Tibial nerve (tissue), 4 donors: ENCODE data around the gene WASHC4. TPM values are rescaled to one million over a fixed set of nuclear protein-coding genes. Genes with fewer than 3 reads are reported as not detected.

Source experiments
- DNase-seq, 2 donors: peaks; one replicate each; pipeline ENCODE4 v3.0.0-alpha.2; 2019; ENCODE audit warnings: low spot score in 2 of 2
- H3K27ac ChIP-seq, 4 donors: fragments of 200-600 bp; sonication (generic) in 3 of 4; one replicate each; pipeline ENCODE4 v1.5.1; 2017 to 2019; ENCODE audit warnings: mild to moderate bottlenecking in 1 of 4
- H3K27me3 ChIP-seq, 2 donors: fragments of 200-600 bp; sonication (generic) in 1 of 2; one replicate each; pipeline versions ENCODE4 v1.5.1 to v1.6.0; 2017 to 2019
- H3K36me3 ChIP-seq, 3 donors: fragments of 200-600 bp; sonication (generic); one replicate each; pipeline ENCODE4 v1.5.1; 2018 to 2019
- H3K4me1 ChIP-seq, 4 donors: fragments of 200-600 bp; sonication (generic) in 3 of 4; one replicate each; pipeline ENCODE4 v1.5.1; 2017 to 2019
- H3K4me3 ChIP-seq, 4 donors: fragments of 200-600 bp; sonication (generic) in 3 of 4; one replicate each; pipeline ENCODE4 v1.5.1; 2017 to 2019; ENCODE audit warnings: mild to moderate bottlenecking in 1 of 4, moderate library complexity in 1 of 4
- H3K9me3 ChIP-seq, 4 donors: fragments of 200-600 bp; sonication (generic) in 3 of 4; one replicate each; pipeline ENCODE4 v1.5.1; 2017 to 2019
- EP300 ChIP-seq, 2 donors: sonication (generic); formaldehyde crosslinking; IDR thresholded peaks; one replicate each; pipeline ENCODE4 v1.6.1; 2017; ENCODE audit warnings: antibody characterized with exemption in 2 of 2, mild to moderate bottlenecking in 1 of 2
- POLR2A ChIP-seq, 2 donors: fragments of 450-650 bp; IDR thresholded peaks; one replicate each; pipeline ENCODE4 v1.6.1; 2017; ENCODE audit warnings: antibody characterized with exemption in 2 of 2, mild to moderate bottlenecking in 2 of 2, moderate library complexity in 2 of 2
- WGBS, 2 donors: methylation state at CpG; one replicate each; pipeline ENCODE4 v1.1.5; 2018; 5-methylcytosine and 5-hydroxymethylcytosine counted together
- total RNA-seq, 4 donors: library from RNA; depleted of rRNA; stranded (reverse); fragments of >200 nt; gene quantifications; one replicate each; pipeline ENCODE4 v1.1.0, GENCODE V29; 2016
- TF ChIP-seq, protein P1 (sequence below), 5 experiments: fragments of 200-600 bp in 3 of 5; fragments of 450-650 bp in 2 of 5; sonication (generic) in 3 of 5; IDR thresholded peaks; one replicate each; pipeline ENCODE4 v1.5.1; 2016 to 2019; ENCODE audit warnings: antibody characterized with exemption in 5 of 5, mild to moderate bottlenecking in 3 of 5, moderate library complexity in 2 of 5

The WASHC4 gene
- total RNA-seq, 4 donors from 2014 or later: 60.9 to 119 (median 79.9) TPM

DNA sequence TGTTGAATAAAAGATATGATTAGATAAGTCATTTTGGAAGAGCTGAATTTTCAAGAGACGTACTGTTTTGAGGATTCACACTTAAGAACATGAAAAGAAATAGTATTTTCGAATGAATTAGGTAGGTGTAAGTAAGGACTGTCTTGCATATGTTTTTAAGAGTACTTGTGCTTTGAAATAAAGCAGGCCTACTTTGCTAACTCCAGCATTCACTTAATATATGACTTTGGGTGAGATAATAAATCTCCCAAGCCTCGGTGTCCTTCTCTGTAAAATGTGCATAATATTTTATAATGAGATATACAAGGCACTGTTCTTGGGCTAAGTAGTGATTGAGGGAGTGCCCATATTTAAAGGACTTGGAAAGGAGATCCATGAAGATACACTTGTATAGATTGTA, 54.6 kb downstream of the WASHC4 start:
- H3K36me3 ChIP-seq: peaks cover 0 to 94% (median 5%) of the 10 kb centered on the region in 3 donors
- no peak for DNase-seq
- no peaks in the 10 kb centered on the region for H3K9me3 ChIP-seq
- H3K27me3 ChIP-seq: no peaks in the 10 kb centered on the region
- H3K27ac ChIP-seq: no peak overlapping the region
- H3K4me1 ChIP-seq: peaks cover 0 to 12% (median 0%) of the 10 kb centered on the region in 4 donors
- TF ChIP-seq, protein P1, sequence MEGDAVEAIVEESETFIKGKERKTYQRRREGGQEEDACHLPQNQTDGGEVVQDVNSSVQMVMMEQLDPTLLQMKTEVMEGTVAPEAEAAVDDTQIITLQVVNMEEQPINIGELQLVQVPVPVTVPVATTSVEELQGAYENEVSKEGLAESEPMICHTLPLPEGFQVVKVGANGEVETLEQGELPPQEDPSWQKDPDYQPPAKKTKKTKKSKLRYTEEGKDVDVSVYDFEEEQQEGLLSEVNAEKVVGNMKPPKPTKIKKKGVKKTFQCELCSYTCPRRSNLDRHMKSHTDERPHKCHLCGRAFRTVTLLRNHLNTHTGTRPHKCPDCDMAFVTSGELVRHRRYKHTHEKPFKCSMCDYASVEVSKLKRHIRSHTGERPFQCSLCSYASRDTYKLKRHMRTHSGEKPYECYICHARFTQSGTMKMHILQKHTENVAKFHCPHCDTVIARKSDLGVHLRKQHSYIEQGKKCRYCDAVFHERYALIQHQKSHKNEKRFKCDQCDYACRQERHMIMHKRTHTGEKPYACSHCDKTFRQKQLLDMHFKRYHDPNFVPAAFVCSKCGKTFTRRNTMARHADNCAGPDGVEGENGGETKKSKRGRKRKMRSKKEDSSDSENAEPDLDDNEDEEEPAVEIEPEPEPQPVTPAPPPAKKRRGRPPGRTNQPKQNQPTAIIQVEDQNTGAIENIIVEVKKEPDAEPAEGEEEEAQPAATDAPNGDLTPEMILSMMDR (IDR thresholded peaks at IDR 0.05): no peak
- TF ChIP-seq EP300 (IDR thresholded peaks at IDR 0.05) (no peak), POLR2A (IDR thresholded peaks at IDR 0.05) (no peak)
- 94 to 95% methylated on average over 3 of the region's 3 CpGs for WGBS, 2 donors
- H3K4me3 ChIP-seq: no peak overlapping the region

DNA sequence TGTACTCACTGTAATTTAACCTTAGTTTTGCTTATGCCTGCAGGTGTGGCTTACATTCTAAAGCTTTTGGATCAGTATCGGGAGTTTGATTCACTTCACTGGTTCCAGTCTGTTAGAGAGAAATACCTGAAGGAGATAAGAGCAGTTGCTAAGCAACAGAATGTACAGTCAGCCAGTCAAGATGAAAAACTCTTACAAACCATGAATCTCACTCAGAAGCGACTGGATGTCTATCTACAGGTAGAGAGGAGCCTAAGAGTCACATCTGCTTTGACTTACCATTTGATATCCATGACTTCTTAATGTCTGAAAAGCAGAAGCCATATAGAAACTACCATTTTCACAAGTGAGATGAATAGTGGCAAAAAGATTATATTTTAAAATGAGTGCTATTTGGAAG, 56.5 kb downstream of the WASHC4 start:
- H3K27ac ChIP-seq: no peak overlapping the region
- no peaks in the 10 kb centered on the region for H3K9me3 ChIP-seq
- 94 to 98% methylated on average over 2 of the region's 2 CpGs for WGBS, 2 donors
- DNase-seq: no peak
- no peaks in the 10 kb centered on the region for H3K27me3 ChIP-seq
- TF ChIP-seq POLR2A (IDR thresholded peaks at IDR 0.05) (no peak), EP300 (IDR thresholded peaks at IDR 0.05) (no peak)
- TF ChIP-seq, protein P1 (IDR thresholded peaks at IDR 0.05): no peak
- H3K4me1 ChIP-seq: peaks cover 0 to 15% (median 0%) of the 10 kb centered on the region in 4 donors
- H3K4me3 ChIP-seq: no peak overlapping the region
- H3K36me3 ChIP-seq: peaks cover 0 to 81% (median 5%) of the 10 kb centered on the region in 3 donors

DNA sequence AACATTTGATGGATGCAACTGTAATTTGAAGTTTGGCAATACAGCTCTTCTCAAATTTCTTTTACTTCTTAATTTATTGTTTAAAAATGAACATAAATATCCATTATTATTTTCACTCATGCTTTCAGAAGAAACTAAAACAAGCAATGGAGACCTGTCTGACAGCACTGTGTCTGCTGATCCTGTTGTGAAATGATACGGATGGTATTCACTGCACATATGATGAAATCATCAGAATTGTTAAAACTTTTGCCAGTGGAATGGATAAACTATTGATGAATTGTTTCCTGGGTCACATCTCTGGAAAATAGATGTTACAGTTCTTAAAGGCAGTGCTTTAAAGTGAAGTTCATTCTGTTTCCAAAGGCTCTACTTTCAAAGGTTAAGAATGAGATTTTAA, 59.2 kb downstream of the WASHC4 start:
- Histone ChIP-seq H3K27me3 (no peaks in the 10 kb centered on the region), H3K4me3 (no peak overlapping the region), H3K9me3 (no peaks in the 10 kb centered on the region), H3K4me1 (peaks cover 0 to 15% (median 0%) of the 10 kb centered on the region in 4 donors), H3K27ac (no peak overlapping the region), H3K36me3 (peaks cover 0 to 74% (median 5%) of the 10 kb centered on the region in 3 donors)
- WGBS, 2 donors: 51 to 57% methylated on average over 1 of the region's 1 CpG
- TF ChIP-seq, protein P1 (IDR thresholded peaks at IDR 0.05): no peak
- TF ChIP-seq POLR2A (IDR thresholded peaks at IDR 0.05): no peak
- TF ChIP-seq EP300 (IDR thresholded peaks at IDR 0.05): no peak
- DNase-seq: no peak

DNA sequence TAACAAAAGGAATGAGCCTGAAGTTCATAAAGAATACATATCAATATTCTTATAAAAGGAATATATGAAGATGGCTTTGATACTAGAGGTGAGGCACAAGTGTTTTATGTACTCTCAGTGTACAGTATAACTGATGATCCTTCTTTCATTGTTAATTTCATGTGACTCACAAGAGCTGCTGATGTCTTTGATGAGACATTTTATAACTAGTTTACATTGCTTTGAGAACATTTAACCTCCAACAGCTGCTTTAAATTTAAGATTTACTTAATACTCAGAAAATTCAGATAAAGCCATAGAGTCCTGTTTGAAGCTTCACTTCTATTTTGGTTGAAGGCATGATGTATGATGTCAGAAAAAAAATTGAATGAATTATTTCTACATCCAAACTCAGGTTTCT, 59.8 kb downstream of the WASHC4 start:
- DNase-seq: no peak
- no peak for TF ChIP-seq EP300 (IDR thresholded peaks at IDR 0.05)
- no peak for TF ChIP-seq POLR2A (IDR thresholded peaks at IDR 0.05)
- TF ChIP-seq, protein P1 (IDR thresholded peaks at IDR 0.05): no peak
- Histone ChIP-seq H3K4me1 (peaks cover 0 to 15% (median 0%) of the 10 kb centered on the region in 4 donors), H3K4me3 (no peak overlapping the region), H3K27ac (no peak overlapping the region), H3K36me3 (peaks cover 0 to 68% (median 5%) of the 10 kb centered on the region in 3 donors), H3K9me3 (no peaks in the 10 kb centered on the region), H3K27me3 (no peaks in the 10 kb centered on the region)

DNA sequence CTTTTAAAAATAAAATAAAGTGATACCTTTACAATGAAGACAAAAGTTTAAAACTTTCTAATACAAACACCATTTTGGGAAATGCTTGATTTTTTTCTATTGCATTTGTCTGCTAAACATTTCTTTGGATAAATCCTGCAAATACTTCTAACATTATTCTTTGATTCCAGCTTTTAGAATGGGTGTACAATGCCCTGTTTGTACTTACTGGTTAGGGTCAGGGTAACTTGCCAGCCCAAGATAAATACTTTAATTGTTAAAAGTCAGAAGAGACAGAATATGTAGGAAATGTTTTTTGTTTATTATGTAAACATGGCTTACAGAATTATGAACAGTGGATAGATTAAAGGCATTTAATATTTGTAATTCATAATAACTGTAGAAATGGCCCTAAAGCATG, 60.5 kb downstream of the WASHC4 start:
- peaks cover 0 to 66% (median 4%) of the 10 kb centered on the region in 3 donors for H3K36me3 ChIP-seq
- H3K9me3 ChIP-seq: no peaks in the 10 kb centered on the region
- H3K4me1 ChIP-seq: peaks cover 0 to 15% (median 0%) of the 10 kb centered on the region in 4 donors
- no peak overlapping the region for H3K4me3 ChIP-seq
- no peaks in the 10 kb centered on the region for H3K27me3 ChIP-seq
- H3K27ac ChIP-seq: no peak overlapping the region
- TF ChIP-seq, protein P1 (IDR thresholded peaks at IDR 0.05): no peak
- no peak for TF ChIP-seq EP300 (IDR thresholded peaks at IDR 0.05)
- TF ChIP-seq POLR2A (IDR thresholded peaks at IDR 0.05): no peak
- no peak for DNase-seq
